HL-60 (cell line): Measurements from ENCODE around the gene NFU1.
A peak's percentile ranks its signal among the peaks of the same experiment; 100 is the strongest.

Experiments used
- DNase-seq, 2 experiments: peaks; one replicate each; pipeline ENCODE4 v3.0.0-alpha.2; 2010 to 2020; ENCODE audit warnings: low read depth in 1 of 2, low spot score in 1 of 2
- H3K27ac ChIP-seq: fragments of 250-450 bp; sonication (Bioruptor Pico); replicated peaks from 2 replicates; pipeline ENCODE4 v1.5.1; 2020; ENCODE audit warnings: mild to moderate bottlenecking, moderate library complexity
- H3K27me3 ChIP-seq: fragments of 250-450 bp; sonication (Bioruptor Pico); 2 replicates; pipeline ENCODE4 v1.5.1; 2021; ENCODE audit warnings: mild to moderate bottlenecking, moderate library complexity; ENCODE audit not compliant: insufficient read depth, poor library complexity, severe bottlenecking
- H3K4me3 ChIP-seq: replicated peaks from 2 replicates; pipeline ENCODE4 v1.5.1; 2011; ENCODE audit warnings: mild to moderate bottlenecking, control low read depth, low read length; ENCODE audit not compliant: insufficient read depth
- GABPA ChIP-seq: IDR thresholded peaks from 2 replicates; pipeline ENCODE4 v1.6.1; 2012; ENCODE audit warnings: low read depth
- POLR2AphosphoS5 ChIP-seq: IDR thresholded peaks from 2 replicates; pipeline ENCODE4 v1.6.1; 2012; ENCODE audit warnings: low read depth
- SPI1 ChIP-seq: IDR thresholded peaks from 2 replicates; pipeline ENCODE4 v1.6.1; 2012; ENCODE audit warnings: low read depth, mild to moderate bottlenecking, borderline replicate concordance
- TF ChIP-seq, protein P1 (sequence below): IDR thresholded peaks from 2 replicates; pipeline ENCODE4 v1.6.1; 2012; ENCODE audit warnings: low read depth; ENCODE audit not compliant: insufficient replicate concordance
- TF ChIP-seq, protein P2 (sequence below): IDR thresholded peaks from one replicate; pipeline ENCODE4 v1.5.1; 2011; ENCODE audit warnings: low read length, control low read depth, inconsistent platforms; ENCODE audit not compliant: insufficient read depth

NFU1 gene

DNA sequence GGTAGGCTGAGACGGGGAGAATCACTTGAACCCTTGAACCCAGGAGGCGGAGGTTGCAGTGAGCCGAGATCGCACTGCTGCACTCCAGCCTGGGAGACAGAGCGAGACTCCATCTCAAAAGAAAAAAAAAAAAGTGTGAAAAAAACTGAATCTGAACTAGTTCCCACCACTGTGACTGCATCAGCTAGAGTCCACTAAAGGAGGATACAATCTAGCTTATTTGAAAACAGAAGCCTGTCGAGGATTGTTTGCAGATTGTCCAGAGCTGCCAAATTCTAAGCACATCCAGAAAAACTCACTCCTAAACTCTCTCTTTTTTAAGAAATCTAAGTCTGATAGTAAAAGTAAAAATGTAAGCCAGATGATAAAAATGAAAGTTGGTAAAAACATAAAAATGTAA lies 60.8 kb downstream of the NFU1 start:
- Histone ChIP-seq H3K4me3 (no peak overlapping the region), H3K27me3 (no peaks in the 10 kb centered on the region), H3K27ac (no peak overlapping the region)
- TF ChIP-seq SPI1 (no peak), POLR2AphosphoS5 (no peak), GABPA (no peak)
- TF ChIP-seq, protein P1, sequence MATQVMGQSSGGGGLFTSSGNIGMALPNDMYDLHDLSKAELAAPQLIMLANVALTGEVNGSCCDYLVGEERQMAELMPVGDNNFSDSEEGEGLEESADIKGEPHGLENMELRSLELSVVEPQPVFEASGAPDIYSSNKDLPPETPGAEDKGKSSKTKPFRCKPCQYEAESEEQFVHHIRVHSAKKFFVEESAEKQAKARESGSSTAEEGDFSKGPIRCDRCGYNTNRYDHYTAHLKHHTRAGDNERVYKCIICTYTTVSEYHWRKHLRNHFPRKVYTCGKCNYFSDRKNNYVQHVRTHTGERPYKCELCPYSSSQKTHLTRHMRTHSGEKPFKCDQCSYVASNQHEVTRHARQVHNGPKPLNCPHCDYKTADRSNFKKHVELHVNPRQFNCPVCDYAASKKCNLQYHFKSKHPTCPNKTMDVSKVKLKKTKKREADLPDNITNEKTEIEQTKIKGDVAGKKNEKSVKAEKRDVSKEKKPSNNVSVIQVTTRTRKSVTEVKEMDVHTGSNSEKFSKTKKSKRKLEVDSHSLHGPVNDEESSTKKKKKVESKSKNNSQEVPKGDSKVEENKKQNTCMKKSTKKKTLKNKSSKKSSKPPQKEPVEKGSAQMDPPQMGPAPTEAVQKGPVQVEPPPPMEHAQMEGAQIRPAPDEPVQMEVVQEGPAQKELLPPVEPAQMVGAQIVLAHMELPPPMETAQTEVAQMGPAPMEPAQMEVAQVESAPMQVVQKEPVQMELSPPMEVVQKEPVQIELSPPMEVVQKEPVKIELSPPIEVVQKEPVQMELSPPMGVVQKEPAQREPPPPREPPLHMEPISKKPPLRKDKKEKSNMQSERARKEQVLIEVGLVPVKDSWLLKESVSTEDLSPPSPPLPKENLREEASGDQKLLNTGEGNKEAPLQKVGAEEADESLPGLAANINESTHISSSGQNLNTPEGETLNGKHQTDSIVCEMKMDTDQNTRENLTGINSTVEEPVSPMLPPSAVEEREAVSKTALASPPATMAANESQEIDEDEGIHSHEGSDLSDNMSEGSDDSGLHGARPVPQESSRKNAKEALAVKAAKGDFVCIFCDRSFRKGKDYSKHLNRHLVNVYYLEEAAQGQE: no peak
- TF ChIP-seq, protein P2, sequence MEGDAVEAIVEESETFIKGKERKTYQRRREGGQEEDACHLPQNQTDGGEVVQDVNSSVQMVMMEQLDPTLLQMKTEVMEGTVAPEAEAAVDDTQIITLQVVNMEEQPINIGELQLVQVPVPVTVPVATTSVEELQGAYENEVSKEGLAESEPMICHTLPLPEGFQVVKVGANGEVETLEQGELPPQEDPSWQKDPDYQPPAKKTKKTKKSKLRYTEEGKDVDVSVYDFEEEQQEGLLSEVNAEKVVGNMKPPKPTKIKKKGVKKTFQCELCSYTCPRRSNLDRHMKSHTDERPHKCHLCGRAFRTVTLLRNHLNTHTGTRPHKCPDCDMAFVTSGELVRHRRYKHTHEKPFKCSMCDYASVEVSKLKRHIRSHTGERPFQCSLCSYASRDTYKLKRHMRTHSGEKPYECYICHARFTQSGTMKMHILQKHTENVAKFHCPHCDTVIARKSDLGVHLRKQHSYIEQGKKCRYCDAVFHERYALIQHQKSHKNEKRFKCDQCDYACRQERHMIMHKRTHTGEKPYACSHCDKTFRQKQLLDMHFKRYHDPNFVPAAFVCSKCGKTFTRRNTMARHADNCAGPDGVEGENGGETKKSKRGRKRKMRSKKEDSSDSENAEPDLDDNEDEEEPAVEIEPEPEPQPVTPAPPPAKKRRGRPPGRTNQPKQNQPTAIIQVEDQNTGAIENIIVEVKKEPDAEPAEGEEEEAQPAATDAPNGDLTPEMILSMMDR: no peak
- no peak for DNase-seq

DNA sequence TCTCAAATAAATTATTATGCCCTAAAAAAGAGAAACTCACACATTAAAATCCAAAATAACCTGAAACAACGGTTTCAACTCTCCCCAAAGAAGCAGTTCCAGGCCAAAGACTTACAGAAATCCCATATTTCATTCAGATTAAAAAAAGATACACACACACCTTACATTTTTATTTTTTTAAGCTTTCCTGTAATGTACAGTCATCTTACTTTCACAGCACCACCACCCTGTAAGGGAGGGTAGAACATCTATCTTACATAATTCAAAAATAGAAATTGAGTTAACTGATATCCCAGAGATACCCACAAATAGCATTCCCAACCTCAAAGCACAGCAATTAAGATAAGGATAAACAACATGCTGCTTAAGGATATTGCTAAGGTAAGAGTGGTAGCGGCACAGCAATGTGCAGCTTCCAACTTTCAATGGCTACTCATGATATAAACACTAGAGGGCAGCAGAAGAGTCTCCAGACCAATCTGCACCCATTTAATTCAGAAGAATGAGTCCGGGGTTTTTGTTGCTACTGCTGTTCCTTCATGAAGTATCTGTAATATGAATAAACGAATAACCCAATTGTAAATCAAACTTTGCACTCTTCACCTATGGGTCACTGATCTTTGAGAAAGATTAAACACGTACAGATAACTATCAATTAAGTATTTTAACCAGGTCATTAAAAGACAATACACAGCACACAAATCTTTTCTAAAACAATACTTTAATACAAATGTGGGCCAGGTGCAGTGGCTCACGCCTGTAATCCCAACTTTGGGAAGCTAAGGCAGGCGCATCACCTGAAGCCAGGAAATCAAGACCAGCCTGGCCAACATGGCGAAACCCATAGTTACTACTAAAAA lies 61.5 kb downstream of the NFU1 start:
- peak; percentile 38 to 39 for DNase-seq
- H3K4me3 ChIP-seq: no peak overlapping the region
- no peak overlapping the region for H3K27ac ChIP-seq
- no peaks in the 10 kb centered on the region for H3K27me3 ChIP-seq
- TF ChIP-seq, protein P1: no peak
- TF ChIP-seq POLR2AphosphoS5 (no peak), GABPA (no peak), SPI1 (no peak)
- TF ChIP-seq, protein P2: peak; percentile 60

DNA sequence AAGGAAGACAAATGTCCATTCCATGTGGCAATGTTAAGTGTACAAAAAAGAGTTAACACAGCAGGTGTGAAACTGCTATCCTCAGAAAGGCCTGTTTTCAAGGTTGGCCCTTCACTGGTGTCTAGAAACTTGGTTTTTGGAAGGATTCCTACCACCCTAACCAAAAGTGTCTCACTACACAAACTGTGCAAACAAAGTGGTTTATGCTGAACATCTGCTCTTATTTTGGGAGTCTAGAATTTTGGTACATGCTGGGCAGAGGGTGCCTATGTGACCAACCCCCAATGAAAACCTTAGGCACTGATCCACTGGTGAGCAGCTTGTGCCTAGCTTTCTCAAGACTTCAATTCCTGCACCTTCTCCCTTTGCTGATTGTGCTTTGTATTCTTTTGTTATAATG lies 64.5 kb downstream of the NFU1 start:
- H3K27ac ChIP-seq: no peak overlapping the region

More for the DNA sequence above, 64.5 kb downstream of the NFU1 start:
- TF ChIP-seq POLR2AphosphoS5 (no peak), SPI1 (no peak), GABPA (no peak)
- TF ChIP-seq, protein P2: no peak
- TF ChIP-seq, protein P1: no peak
- no peak for DNase-seq
- Histone ChIP-seq H3K4me3 (no peak overlapping the region), H3K27me3 (no peaks in the 10 kb centered on the region)
